Embryonic facial prominence (tissue), 1 donor: ENCODE data around the gene TMEM175.

Experiments
- DNase-seq: peaks from one replicate; pipeline ENCODE4 v3.0.0-alpha.2; 2016; ENCODE audit errors: extremely low spot score

The TMEM175 gene

GRCh38 chr4:898869-899555, 33.2 kb upstream of the TMEM175 start:
- no peak for DNase-seq

GRCh38 chr4:899556-899906, 32.7 kb upstream of the TMEM175 start:
- DNase-seq: no peak

GRCh38 chr4:900073-900472, 32.2 kb upstream of the TMEM175 start:
- no peak for DNase-seq

- no peak for DNase-seq
Measured at GRCh38 chr4:900721-901120, 31.5 kb upstream of the TMEM175 start.

GRCh38 chr4:901192-901910, 30.9 kb upstream of the TMEM175 start:
- DNase-seq: no peak

GRCh38 chr4:903066-904046, 28.9 kb upstream of the TMEM175 start:
- DNase-seq: no peak

- DNase-seq: no peak
Measured at GRCh38 chr4:905485-906338, 26.5 kb upstream of the TMEM175 start.

- DNase-seq: no peak
Measured at GRCh38 chr4:906339-907102, 25.7 kb upstream of the TMEM175 start.

- no peak for DNase-seq
Measured at GRCh38 chr4:907103-907400, 25.2 kb upstream of the TMEM175 start.

- DNase-seq: no peak
Measured at GRCh38 chr4:907691-908425, 24.4 kb upstream of the TMEM175 start.

- DNase-seq: no peak
Measured at GRCh38 chr4:909131-909571, 23.1 kb upstream of the TMEM175 start.

- no peak for DNase-seq
Measured at GRCh38 chr4:909821-910220, 22.4 kb upstream of the TMEM175 start.

GRCh38 chr4:910366-911091, 21.7 kb upstream of the TMEM175 start:
- no peak for DNase-seq

- DNase-seq: no peak
Measured at GRCh38 chr4:911221-911751, 21.0 kb upstream of the TMEM175 start.

- DNase-seq: no peak
Measured at GRCh38 chr4:911871-912490, 20.3 kb upstream of the TMEM175 start.

- DNase-seq: no peak
Measured at GRCh38 chr4:912548-913279, 19.5 kb upstream of the TMEM175 start.

- DNase-seq: no peak
Measured at GRCh38 chr4:913280-913618, 19.0 kb upstream of the TMEM175 start.

GRCh38 chr4:914531-914930, 17.7 kb upstream of the TMEM175 start:
- DNase-seq: no peak
